GM18858 (cell line): Measurements from ENCODE around the gene EIF6.

ENCODE experiments used
- ATAC-seq: cut with Tn5 transposase; IDR thresholded peaks from one replicate; pipeline ENCODE4 v1.9.1; 2021; ENCODE audit not compliant: unreplicated experiment

EIF6 gene

GRCh38 chr20:35314816-35315631 is 30.5 kb upstream of the EIF6 start:
- no peak for ATAC-seq

GRCh38 chr20:35312318-35312717 is 27.7 kb upstream of the EIF6 start:
- no peak for ATAC-seq

- ATAC-seq, result no peak
Observed at GRCh38 chr20:35311822-35312221, 27.2 kb upstream of the EIF6 start.

- ATAC-seq, result no peak
Observed at GRCh38 chr20:35311409-35311808, 26.8 kb upstream of the EIF6 start.

GRCh38 chr20:35307666-35308653 is 23.4 kb upstream of the EIF6 start:
- ATAC-seq, result no peak

GRCh38 chr20:35306931-35307517 is 22.5 kb upstream of the EIF6 start:
- no peak for ATAC-seq

GRCh38 chr20:35305682-35306556 is 21.3 kb upstream of the EIF6 start:
- no peak for ATAC-seq

- no peak for ATAC-seq
Observed at GRCh38 chr20:35304956-35305355, 20.4 kb upstream of the EIF6 start.

- ATAC-seq, result no peak
Observed at GRCh38 chr20:35303735-35304491, 19.3 kb upstream of the EIF6 start.

GRCh38 chr20:35303382-35303734 is 18.8 kb upstream of the EIF6 start:
- ATAC-seq, result no peak

GRCh38 chr20:35302421-35303335 is 18.1 kb upstream of the EIF6 start:
- ATAC-seq, result no peak

GRCh38 chr20:35301426-35301825 is 16.9 kb upstream of the EIF6 start:
- ATAC-seq, result no peak

- ATAC-seq, result no peak
Observed at GRCh38 chr20:35300469-35301262, 16.1 kb upstream of the EIF6 start.

GRCh38 chr20:35299780-35300179 is 15.2 kb upstream of the EIF6 start:
- no peak for ATAC-seq

- no peak for ATAC-seq
Observed at GRCh38 chr20:35298264-35298663, 13.7 kb upstream of the EIF6 start.

GRCh38 chr20:35297740-35298139 is 13.2 kb upstream of the EIF6 start:
- ATAC-seq, result no peak

GRCh38 chr20:35297155-35297554 is 12.6 kb upstream of the EIF6 start:
- ATAC-seq, result no peak

- ATAC-seq, result no peak
Observed at GRCh38 chr20:35296101-35296554, 11.6 kb upstream of the EIF6 start.
